ENCODE results near the gene SLC39A11.
A peak's percentile ranks its signal among the peaks of the same experiment; 100 is the strongest.

Gene SLC39A11

DNA sequence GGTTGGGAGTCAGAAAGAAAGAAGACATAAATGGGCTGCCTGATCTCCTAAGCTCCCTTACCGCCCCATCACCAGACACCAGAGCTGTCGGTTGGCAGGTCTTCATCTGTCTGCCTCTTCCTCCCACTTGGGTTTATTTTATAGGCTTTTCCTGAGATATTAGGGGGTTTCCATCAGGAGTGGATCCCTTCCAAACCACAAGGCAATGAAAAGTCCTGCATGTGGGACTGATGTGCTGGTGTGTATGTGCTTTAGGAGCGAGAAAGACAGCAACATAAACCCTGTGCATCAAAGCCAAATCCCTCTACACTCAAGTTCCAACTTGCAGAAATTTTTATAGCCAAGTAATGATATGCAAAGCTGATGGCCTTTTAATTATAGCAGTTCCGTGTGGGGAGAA, 389.5 kb downstream of the SLC39A11 start:
- no peak for DNase-seq

DNA sequence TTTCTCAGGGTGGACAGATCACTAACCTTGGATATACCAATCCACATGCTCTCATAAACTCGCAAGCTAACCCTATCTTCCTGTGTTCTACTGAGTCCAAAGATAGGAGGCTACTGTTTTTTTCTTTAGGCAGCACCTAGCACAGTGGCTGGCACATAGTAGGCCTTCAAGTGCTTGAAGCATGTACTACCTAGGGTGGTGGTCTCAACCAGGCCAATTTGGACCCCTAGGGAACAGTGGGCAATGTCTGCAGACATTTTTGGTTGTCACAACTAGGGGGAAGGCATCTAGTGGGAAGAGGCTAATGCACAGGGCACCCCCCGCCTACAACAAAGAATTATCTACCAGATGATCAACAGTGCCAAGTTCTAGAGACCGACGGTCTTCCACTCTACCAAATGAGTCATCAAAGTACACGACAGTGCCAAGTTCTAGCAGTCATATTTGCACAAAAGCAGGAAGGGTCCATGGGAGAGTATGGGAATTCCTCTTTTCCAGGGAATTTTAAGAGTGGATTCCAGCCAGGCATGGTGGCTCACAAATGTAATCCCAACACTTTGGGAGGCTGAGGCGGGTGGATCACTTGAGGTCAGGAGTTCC, 390.3 kb downstream of the SLC39A11 start:
- DNase-seq: no peak

DNA sequence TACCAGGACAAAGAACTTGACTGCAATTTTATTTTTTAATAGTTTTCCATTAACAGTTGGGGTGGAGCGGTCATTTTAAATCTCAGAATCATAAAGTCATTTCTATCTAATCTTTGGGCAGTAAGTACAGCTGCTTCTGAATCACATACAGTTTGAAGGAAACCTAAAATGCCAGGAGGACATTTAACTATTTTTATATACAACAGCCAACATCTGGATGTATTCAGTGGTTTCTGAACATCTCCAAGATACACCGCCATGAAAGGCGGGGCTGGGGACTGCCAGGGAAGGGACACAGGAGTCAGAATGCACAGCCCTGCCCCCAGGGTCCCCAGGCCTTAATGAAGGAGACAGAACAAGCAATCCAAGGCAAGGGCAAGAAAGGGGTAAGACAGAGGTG, 392.3 kb downstream of the SLC39A11 start:
- no peak for DNase-seq

DNA sequence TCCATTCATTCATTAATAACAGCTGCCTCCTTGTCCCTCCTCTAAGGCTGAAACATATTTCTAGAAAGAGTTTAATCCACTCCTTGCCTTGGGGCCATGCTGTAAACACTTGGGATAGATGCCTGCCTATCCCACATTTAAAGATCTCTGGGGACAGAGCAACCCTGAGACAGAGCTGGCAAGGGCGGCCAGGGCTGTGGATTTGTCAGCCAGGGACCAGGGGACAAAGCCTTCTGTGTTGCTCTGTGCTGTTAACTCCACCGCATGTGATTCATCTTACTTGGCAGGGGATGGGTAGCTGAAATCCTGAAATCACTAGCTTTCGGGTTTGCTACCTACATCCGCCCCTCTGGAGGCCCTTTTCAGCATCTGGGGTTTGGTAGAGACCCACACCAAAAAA, 392.9 kb downstream of the SLC39A11 start:
- peak; percentile 67 for DNase-seq

DNA sequence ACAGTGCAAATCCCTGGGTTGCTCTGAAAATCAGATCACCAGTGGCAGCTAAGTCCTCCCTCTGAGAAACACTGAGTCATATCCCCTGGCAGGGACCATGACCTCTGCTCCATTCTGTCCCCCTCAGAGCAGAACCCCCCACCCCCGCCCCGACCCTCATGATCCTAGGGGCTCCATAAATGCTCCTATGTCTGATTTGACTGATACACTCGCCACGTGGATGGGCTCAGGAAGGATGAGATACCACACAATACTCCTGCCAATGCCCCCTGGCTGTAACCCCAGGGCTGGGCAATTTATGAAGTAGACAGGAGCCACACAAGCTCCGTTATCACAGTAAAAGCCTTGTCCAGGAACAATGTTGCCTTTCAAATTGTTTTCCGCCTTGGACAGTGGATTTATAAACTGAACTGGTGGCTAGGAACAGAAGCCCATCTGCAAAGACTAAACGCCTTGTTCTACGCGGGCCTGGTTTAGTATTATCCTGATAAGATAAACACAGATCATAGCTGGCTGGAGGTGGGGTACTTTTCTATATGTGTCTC, 394.8 kb downstream of the SLC39A11 start:
- no peak for DNase-seq

DNA sequence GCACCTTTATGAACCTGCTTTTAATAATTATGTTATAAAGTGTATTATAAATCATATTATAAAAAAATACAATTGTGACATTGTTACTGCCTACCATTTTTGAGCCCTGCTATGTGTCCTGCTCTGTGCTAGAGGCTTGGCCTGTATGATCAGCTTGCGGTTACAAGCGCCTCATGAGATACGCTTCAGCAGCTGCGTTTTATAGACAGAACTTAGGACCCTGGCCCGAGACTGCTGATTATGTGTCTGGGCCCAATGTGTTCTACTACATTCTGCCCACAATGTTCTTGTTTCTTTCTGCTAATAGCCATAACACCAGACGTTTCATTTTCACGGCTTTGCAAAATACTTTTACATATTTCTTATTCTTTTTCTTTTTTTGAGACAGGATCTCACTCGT, 395.8 kb downstream of the SLC39A11 start:
- DNase-seq: no peak

DNA sequence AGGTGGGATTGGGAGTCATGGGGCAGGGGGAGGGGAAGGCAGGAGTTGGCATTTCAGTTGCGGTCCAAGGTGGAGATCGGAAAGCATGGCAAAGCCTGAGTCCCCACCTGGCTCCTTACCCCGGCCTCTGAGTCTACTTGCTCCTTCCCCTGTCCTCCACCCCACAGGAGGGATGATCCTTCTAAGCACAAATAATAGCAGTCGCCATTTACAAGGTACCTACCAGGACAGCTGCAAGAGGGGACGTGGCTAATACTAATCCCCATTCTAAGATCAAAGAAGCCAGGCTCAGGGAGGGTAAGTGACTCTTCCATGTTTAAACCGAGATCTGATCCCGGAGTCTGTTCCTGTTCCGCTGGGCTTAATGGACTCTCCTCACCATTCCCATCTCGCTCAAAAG, 396.3 kb downstream of the SLC39A11 start:
- DNase-seq: no peak

DNA sequence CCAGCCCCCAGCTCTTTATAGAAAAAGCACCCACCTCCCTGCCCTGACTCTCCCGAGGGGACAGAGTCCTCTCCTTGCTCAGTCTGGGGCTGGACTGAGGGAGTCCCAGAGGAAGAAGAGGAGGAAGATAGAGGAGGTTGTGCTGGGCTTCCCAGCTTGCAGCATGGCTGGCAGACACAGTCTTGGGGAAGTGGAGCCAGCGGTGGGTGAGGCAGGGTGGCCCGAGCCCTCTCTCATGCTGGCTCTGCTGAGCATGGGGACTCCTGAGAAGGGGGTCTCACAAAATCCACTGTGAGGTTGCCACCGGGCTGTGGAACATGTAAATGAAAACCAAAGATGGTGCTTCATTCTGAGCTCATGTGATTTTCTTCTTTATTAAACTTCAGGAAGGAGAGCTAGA, 398.5 kb downstream of the SLC39A11 start:
- no peak for DNase-seq

DNA sequence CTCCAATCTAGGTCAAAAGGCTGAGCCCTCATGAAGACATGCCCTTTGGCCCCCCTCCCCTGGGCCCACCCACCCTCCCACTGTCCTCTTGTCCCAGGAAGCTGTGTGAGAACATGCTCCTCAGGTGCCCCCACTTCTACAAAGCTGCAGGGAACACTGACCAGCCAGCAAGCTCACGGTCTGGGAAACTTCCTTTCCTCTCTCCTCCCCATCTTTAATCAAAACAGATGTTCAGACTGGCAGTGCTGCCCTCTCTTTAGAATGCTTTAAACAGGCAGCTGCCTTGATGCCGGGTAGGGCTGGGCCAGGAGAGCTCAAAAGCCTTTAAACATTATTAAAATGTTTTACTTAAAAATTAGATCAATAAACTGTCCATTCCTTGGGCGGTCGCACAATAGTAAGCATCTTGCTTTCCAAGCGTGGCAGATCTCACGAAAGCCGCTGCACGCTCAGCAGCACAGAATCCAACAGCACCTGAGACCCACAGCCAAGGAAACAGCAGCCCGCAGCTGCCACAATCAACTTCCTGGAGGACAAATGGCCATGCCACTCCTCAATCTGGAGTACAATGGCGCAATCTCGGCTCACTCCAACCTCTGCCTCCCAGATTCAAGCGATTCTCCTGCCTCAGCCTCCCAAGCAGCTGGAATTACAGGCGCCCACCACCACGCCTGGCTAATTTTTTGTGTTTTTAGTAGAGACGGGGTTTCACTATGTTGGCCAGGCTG, 399.2 kb downstream of the SLC39A11 start:
- DNase-seq: no peak

DNA sequence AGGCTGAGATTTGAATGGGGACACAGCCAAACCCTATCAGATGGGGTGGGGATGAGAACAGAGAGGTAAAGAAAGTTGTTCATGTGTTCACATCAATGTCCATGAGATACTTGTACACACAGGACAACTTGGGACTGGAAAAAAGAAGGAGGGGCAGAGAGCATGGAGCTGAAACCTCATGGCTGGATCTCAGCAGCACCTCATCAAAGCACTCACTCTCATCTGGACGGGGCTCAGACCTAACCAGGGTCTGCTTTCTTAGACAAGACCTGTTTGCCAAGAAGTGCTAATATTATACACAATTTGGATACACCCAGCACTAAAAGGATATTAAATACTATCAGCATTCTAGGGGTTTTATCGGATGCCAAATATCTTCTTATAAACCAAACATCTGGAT, 399.8 kb downstream of the SLC39A11 start:
- peak; percentile 69 for DNase-seq

DNA sequence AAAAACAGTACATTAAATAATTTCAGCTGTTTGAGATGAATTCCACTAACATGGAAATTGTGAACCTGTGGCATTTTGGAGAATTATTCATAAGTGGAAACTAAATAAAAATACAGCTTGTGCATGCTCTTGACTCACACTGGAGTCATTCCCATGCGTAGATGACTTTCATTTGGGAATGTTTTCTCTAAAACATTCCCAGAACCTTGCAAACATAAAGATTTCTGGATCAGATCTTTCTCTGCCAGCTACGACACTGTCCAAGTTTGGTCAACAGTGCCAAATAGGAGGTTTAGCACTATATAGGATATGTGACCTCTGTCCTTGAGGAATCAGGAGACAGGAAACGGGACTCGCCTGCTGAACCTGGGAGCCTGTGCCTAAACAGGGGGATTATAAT, 400.9 kb downstream of the SLC39A11 start:
- no peak for DNase-seq

DNA sequence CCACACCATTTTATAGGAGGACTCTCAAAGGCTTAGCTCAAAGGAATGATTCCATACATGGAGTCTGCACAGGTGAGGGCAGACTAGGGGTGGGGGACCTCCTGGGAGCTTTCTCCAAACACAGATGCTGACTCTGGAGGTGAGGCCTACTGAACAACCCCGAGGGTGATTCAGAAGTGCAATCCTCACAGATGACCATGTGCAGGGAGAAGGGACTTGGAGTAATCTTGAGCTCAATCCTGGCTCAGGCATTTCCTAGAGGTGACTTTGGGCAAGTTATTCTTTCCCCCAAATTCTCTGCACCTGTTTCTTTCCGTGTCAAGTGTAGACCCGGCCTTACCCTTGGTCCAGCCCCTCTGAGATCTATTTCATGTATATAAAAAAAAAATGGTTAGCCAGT, 401.5 kb downstream of the SLC39A11 start:
- no peak for DNase-seq

DNA sequence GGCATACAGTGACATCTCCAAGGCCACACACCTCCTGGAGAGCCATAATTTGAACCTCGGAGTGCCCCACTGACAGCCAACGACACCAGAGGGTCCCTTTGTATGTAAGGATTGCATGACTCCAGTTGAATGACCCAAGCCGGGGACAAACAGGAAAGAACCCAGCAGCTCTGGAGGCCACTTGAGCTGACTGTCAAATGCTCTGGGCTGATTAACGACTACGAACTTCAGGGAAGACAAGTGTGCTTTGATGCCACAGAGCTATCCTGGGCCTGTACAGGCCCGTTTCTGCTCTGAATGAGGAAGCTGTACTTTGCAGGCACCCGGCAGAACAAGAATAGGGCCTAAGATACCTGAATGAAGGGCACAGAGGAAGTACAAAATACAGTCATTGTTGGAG, 404.6 kb downstream of the SLC39A11 start:
- no peak for DNase-seq

DNA sequence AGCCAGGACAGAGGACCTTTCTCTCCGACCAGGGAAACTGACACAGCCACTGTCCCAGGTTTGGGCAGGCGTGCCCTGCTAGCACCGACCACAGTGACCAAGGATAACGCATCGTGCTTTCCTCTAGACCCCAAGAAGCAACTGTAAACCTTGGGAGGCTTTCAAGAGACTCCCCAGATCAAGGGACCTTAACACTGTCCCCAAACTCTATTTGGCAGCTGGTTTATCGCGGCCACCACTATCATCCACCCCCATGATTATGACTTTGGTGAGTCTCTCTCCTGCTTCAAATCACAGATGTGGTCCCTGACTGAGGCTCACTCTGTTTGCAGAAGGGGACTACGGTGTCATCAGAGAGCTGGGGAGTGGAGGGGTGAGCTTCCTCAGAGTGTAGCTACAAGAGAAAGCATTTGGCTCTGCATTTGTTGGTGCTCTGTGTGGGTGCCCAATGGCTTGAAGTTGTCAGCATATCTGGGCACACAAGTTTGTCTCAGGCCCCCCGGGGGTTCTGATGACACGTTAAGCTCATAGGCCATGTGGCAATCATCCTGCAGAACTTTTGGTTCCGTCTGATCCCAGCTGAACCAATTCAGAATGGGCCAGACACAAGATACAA, 408.0 kb downstream of the SLC39A11 start:
- no peak for DNase-seq

DNA sequence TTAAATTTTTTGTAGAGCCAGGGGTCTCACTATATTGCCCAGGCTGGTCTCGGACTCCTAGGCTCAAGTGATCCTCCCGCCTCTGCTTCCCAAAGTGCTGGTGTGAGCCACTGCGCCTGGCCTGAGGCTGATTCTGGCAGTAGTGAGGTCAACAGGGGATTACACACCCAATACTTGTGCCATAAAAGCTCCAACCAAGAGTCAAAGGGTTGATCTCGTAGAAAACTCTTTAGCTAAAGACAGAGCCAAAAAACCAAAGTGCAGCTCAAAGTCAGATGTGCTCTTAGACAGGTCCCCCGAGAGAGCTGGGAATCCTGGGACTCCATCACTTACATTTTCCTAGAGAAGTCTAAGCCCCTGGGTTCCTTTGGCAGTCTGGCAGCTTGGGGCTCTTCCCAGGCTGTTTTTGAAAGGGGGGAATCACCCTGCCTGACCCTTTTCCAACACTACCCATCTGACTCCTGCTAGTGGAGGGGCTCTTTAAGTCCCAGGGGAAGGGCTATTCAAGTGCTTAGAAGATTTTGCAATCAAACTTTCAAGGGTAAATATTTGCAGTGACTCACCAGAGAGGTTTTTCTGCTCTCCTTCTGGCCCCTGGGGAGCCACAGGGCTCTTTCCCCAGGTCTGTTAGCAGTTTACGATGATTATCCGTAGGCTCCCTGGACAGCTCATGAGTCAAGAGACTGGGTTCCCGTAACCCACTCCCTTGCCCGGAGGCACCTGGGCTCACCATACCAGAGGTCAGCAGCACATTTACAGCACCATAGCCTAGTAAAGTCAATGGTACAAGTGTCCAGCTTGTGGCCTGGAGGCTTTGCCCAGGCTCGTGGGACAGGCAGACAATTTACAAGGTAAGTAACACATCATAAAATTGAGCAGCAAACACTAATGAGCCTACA, 408.7 kb downstream of the SLC39A11 start:
- no peak for DNase-seq

DNA sequence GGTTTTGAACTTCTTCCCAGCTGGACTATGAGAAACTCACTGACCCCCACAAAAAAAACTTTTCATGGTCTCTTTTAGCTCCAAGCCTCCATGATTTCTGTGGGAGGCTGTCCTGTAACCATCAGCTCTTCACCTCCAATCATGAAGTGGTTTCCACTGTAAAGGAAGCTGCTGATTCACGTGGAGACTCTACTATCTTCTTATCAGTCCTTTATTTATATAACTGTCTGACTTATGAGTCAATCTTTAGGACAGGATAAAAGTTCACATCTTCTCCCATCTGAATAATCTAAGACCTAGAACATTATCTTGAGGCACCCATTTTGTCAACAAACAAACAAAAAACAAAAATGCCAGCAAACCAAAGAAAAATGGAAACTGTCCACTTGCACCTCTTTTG, 409.9 kb downstream of the SLC39A11 start:
- DNase-seq: no peak

DNA sequence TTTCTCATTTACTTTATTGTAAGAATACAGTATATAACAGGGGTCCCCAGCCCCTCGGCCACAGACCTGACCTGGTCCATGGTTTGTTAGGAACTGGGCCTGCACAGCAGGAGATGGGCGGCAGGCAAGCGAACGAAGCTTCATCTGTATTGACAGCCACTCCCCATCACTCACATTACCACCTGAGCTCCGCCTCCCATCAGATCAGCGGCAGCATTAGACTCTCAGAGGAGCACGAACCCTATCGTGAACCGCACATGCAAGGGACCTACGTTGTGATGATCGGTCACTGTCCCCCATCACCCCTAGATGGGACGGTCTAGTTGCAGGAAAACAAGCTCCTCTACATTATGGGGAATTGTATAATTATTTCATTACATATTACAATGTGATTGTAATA, 410.6 kb downstream of the SLC39A11 start:
- no peak for DNase-seq

DNA sequence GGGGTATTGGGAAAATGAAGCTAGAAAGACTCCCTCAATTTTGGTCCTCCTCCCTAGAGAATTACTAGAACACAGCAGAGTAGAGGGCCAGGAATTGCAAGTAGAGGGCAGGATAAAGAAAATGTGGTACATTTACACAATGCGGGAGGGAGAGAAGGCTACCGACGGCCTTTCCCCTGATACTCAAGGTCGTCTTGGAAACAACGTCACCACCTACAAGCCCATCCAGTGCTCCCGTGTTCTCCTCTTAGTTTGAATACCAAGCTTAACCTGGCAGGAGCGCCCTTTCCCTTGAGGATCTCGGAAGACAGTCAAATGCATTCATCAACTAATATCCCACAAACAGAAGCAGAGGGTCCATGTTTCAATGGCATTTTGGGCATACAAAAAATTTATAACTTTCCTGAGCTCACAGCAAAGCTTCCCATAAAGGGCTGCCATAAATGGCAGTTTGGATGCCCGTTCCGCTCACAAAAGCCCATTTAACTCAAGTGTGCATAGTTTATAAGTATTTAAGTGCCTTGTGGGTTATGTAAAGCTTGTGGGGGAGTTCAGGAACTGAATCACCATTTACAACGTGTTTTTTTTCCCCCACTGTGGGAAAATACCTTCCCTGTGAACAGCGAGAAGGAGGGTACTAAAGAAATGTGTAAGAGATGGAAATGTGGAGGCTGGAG, 414.6 kb downstream of the SLC39A11 start:
- no peak for DNase-seq

DNA sequence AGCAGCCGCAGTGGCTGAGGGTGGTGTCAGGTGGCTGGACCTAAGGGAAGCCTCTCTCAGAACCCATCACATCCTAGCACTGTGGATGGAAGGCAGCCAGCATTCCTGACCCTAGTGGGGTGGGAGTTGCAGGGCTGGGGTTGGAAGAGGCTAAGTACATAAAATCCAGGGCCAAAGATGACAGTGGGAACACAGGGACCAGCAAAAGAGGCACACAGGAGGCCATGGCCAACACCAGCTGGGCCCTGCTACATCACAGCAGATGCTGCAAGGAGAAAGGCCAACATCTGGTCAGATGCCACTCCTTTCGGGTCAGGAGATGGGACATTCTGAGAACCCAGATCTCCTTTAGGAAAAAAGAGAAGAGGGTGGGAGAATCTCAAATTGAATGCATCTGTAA, 415.4 kb downstream of the SLC39A11 start:
- DNase-seq: no peak

DNA sequence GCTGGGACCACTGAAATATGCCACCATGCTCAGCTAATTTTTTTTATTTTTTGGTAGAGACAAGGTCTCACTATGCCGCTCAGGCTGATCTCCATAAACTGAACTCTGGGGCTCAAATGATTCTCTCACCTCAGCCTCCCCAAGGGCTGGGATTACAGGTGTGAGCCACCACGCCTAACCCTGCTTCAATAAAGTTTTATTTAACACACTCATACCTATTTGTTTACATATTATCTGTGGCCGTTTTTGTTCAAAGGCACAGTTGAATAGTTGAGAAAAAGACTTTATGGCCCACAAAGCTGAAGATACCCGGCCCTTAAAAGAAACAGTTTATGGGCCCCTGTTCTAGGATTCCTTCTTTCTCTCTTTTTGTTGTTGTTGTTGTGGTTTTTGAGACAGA, 419.8 kb downstream of the SLC39A11 start:
- DNase-seq: no peak

DNA sequence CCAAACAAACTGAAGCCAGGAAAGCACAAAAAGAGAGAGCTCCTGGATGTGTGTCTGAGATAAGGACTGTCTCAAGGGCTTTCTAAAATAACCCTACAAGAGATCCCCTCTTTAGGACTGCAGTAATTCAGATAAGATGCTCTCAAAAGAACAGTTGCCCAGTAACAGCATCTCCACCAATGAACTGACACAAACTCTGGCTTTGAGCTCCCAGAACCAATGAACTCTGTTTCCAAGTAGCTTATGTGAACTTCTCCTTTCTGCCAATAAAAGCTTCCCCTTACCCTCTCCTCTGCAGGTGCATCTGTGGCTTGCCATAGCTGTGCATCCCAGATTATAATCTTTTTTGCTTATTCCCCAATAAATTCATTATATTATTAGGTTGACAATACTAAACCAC, 421.5 kb downstream of the SLC39A11 start:
- no peak for DNase-seq

Measured in left hindlimb (tissue), 1 donor.